GM19328 (cell line): Measurements from ENCODE around the gene CCDC198.
A peak's percentile ranks its signal among the peaks of the same experiment; 100 is the strongest.

Experiments
- ATAC-seq: cut with Tn5 transposase; IDR thresholded peaks from one replicate; pipeline ENCODE4 v1.9.1; 2021; ENCODE audit warnings: mild to moderate bottlenecking, moderate library complexity; ENCODE audit not compliant: unreplicated experiment

The CCDC198 gene

GRCh38 chr14:57464008-57464730, 29.5 kb downstream of the CCDC198 start:
- peak; percentile 65 for ATAC-seq

DNA sequence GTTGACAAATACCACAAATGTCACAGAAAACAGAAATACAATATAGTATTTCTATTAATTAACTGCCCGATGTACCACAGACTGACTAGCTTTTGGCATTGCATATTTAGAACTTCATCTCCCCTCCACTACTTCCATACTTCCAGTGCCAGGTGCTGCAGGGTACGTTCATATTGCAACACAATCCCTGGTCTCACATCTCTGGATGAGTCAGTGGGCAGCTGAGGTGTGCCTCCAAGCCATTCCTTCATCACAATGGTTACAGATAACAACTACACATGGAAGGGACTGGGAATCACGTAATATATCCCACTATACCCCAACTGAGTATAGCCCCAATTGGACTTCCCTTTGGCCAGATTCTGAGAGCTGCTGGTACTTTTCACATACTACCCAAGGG, 31.1 kb downstream of the CCDC198 start:
- ATAC-seq: no peak

GRCh38 chr14:57461777-57462320, 31.8 kb downstream of the CCDC198 start:
- no peak for ATAC-seq

GRCh38 chr14:57435923-57436322, 57.7 kb downstream of the CCDC198 start:
- no peak for ATAC-seq

- no peak for ATAC-seq
Measured at GRCh38 chr14:57420986-57421385, 72.7 kb downstream of the CCDC198 start.

DNA sequence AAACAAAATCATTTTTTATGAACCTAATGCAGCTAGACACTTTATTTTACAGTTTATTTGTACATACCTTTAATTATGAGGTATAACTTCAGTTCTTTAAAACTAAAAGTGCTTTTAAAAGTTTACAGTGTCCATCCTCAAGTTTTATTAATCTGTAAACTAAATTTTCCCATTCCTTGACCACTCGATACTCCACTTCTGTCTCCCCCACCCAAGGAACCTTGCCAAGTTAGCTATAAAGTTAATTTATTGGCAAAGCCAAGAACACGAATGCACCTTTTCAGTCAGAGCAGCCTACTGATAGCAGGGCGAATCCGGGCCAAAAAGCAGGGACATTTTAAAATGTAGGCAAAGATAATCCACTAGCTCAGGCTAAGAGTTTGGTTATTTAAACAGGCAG, 73.6 kb downstream of the CCDC198 start:
- ATAC-seq: no peak
